ENCODE results near the gene SERPINF2.

SERPINF2 gene

DNA sequence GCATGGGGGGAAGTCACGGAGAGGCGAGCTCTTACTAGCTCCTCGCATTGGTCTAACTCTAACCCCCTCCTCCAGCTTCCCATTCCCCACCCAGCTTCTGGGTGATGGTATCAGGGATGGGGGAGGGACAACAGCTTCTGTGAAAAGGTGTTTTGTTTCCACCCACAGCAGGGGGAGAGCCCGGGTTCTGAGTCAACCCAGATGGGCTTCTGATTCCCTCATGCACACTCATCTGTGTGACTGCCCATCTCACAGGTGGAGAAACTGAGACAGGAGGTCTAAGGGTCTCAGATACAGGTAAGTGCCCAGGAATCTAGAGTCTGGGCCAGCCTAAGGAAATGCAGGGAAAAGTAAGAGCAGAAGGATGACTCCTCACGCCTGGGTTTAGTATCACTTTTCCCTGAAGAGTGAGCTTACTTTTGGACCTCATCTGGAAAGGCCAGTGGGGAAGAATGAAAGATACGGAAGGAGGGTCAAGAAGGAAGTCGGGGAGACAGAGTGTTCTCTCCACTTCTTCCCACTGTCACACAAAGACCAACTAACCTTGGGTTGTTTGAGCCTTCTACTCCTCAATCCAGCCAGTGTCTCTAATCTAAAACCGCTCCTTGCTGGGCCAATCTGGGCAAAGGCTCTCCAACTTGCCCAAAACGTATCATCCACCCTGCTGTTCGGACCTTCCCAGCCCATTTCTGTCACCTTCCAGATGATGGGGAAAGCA lies 29.4 kb upstream of the SERPINF2 start:
- TF ChIP-seq, protein P1, sequence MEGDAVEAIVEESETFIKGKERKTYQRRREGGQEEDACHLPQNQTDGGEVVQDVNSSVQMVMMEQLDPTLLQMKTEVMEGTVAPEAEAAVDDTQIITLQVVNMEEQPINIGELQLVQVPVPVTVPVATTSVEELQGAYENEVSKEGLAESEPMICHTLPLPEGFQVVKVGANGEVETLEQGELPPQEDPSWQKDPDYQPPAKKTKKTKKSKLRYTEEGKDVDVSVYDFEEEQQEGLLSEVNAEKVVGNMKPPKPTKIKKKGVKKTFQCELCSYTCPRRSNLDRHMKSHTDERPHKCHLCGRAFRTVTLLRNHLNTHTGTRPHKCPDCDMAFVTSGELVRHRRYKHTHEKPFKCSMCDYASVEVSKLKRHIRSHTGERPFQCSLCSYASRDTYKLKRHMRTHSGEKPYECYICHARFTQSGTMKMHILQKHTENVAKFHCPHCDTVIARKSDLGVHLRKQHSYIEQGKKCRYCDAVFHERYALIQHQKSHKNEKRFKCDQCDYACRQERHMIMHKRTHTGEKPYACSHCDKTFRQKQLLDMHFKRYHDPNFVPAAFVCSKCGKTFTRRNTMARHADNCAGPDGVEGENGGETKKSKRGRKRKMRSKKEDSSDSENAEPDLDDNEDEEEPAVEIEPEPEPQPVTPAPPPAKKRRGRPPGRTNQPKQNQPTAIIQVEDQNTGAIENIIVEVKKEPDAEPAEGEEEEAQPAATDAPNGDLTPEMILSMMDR (IDR thresholded peaks at IDR 0.05; ENCODE audit: borderline replicate concordance, insufficient read depth, low read depth, low read length) = no peak
- H3K4me3 ChIP-seq (ENCODE audit: low read depth, low read length) = no peak overlapping the region

DNA sequence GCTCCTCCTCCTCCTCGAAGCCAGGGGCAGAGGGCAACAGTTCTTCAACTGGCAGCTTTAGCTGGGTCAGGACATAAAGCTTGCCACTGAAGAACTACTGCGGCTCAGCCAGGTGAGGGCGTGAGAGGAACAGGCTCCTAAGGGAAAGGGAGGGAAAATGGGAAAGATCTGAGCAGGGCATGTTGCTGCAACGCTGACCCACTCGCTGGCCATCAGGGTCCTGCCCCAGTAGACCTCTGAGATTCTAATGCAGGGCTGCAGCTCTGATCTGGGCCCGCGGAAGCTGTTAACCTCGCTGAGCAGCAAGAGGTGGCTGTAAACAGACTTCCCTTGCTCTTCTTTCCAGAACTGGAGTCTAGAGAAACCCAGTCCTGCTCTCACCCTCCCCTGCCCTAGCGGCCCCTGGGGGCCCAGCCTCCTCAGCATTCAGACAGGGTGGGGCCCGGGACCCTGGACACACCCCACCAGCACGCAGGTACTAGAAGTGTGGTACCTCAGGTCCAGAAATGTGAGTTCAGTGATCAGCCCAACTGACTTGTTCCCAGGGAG lies 28.7 kb upstream of the SERPINF2 start:
- no peak overlapping the region for H3K4me3 ChIP-seq (ENCODE audit: low read depth, low read length)
- TF ChIP-seq, protein P1 (IDR thresholded peaks at IDR 0.05; ENCODE audit: borderline replicate concordance, insufficient read depth, low read depth, low read length) = peak; percentile 47

DNA sequence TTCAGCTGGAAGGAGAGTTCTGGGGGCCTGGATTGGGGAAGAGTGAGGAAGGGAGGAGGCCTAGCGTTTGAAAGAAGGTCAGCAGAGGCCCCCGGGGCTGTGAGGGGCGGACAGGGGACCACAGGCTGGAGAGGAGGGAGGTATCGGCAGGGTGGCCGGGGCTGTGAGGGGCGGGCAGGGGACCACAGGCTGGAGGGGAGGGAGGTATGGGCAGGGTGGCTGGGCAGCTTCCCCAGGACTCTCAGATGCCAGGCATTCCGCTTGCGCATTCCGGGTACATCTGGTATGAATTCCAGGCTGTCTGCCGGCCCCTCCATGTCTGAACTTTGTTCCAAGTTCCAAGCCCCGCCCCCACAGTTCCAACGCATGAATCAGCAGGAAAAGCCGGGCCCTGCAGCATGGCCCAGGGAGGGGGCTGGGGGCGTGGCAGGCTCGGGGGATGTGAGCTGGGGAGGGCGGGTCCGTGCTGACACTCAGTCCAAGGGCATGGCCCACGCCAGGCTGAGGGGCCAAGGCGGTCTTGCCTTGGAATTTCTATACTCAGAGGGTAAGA lies 28.2 kb upstream of the SERPINF2 start:
- H3K4me3 ChIP-seq (ENCODE audit: low read depth, low read length) = no peak overlapping the region
- TF ChIP-seq, protein P1 (IDR thresholded peaks at IDR 0.05; ENCODE audit: borderline replicate concordance, insufficient read depth, low read depth, low read length) = no peak

DNA sequence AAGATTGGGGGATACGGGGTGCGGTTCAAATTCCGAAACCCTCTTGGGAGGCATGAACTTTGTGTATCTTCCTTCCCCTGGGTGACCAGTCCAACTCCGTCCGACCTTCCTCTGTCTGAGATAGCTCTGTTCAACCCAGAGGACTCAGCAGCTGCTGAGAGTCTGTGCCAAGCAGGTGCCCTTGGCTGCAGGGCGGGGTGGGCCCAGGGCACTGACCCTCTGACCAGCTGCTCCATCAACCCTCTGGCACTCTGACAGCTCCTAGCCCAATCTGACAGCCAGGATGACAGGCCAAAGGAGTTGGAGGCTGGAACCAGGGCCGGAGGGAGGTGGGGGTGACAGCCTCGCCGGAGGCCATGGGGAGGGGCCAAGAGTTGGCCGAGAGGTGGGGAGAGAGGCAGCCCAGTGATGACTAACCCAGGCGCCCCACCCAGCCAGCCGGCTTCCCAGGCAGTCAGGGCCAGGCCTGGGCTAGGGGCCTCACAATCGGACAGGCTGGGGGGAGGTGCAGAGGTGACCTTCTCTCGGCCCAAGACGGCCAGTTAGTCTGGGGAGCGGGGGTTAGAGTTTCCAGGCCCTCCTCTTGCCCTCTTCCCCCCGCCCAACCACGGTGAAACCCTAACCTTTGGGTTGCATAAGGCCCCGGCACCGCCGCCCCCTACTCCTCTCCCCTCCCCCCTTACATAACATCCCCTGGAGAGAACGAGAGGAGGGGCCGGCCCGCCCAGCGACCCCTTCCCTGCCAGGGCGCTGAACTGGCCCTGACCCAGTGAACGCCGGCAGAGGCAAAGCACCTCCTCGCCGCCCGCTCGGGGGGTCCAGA lies 27.5 kb upstream of the SERPINF2 start:
- TF ChIP-seq, protein P1 (IDR thresholded peaks at IDR 0.05; ENCODE audit: borderline replicate concordance, insufficient read depth, low read depth, low read length) = no peak

DNA sequence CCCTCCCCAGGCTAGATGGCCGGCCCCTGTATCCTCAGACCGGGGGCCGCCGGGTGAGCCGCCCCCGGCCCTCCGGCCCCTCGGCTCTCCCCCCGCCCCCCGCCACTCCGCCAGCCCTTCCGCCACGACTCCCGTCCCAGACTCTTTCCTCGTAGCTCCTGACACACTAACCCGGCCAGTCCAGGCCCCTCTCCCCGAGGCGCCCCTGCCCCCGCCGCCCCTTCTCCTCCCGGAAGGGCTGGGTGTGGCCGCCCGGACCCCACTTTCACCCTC lies 26.9 kb upstream of the SERPINF2 start:
- TF ChIP-seq, protein P1 (IDR thresholded peaks at IDR 0.05; ENCODE audit: borderline replicate concordance, insufficient read depth, low read depth, low read length) = no peak
- peak overlapping the region; percentile 47 for H3K4me3 ChIP-seq (ENCODE audit: low read depth, low read length)

More for the DNA sequence above, 27.5 kb upstream of the SERPINF2 start:
- peak overlapping the region; percentile 47 for H3K4me3 ChIP-seq (ENCODE audit: low read depth, low read length)

DNA sequence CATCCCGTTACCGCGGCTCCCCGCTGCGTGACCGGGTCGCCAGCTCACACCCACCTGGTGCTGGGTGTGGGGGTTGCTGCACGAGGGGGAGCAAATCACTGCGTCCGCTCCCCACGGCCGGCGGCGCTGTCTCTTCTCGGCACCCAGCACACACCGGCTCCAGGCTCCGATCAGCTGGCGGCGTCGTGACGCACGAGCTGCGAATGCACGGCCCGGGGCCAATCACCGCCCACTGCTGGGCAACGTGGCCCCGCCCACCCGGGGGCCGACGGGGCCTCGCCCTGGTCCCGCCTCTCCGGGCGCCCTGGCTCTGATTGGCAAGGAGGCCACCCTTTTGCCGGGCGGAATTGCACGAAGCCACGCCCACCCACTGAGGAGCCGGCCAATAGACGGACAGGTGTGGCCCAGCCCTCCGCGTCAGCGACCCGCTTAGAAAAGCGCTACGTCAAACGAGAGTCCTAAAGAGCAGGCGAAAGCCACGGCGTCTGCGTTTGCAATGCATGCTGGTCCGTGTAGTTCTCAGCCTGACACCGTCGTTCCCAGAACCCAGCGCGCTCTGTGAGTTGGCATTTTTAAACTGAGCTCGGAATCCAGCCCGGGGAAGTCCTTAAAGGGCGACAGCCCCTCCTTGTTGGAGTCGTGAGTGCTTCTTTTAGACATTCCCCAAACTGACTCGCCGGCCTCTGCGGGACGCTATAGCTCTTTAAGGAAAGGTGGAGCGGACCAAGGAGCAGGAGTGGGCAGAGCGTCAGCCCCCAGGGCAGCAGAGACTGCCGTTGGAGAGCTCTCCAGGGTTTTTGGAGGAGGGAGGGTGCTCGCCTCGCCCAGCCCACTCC lies 26.4 kb upstream of the SERPINF2 start:
- peak overlapping the region; percentile 91 for H3K4me3 ChIP-seq (ENCODE audit: low read depth, low read length)
- TF ChIP-seq, protein P1 (IDR thresholded peaks at IDR 0.05; ENCODE audit: borderline replicate concordance, insufficient read depth, low read depth, low read length) = no peak

All from GM12875 (cell line).